ENCODE results near the gene PPP6C. TPM values are rescaled to one million over a fixed set of nuclear protein-coding genes. Genes with fewer than 3 reads are reported as not detected.

The PPP6C gene
- total and polyA plus RNA-seq, 2 donors (not counting 1 experiment from before 2014, with no cell fraction given): 12.1 to 38.6 TPM

GRCh38 chr9:125177888-125178287 is 11.7 kb downstream of the PPP6C start:
- ChIA-PET POLR2A (no interaction called here), CTCF (no interaction called here)
- peaks cover 53% of the 10 kb centered on the region for H3K4me1 Mint-ChIP-seq
- H3K36me3 ChIP-seq (replicated peaks in 1 of 2; ENCODE audit: control extremely low read depth in 1 of 2, control insufficient read depth in 1 of 2, extremely low read depth in 1 of 2, insufficient read depth in 2 of 2, low read length in 1 of 2): peaks cover 2 to 10% of the 10 kb centered on the region in 2 experiments
- no peaks in the 10 kb centered on the region for H3K9me3 ChIP-seq (ENCODE audit: control extremely low read depth in 1 of 3, control insufficient read depth in 2 of 3, insufficient read depth in 1 of 3, low read length in 2 of 3)
- peaks cover 83% of the 10 kb centered on the region for H4K20me1 ChIP-seq (ENCODE audit: control insufficient read depth, insufficient read depth, low read length, poor library complexity, severe bottlenecking)
- H3K27me3 Mint-ChIP-seq: no peaks in the 10 kb centered on the region
- intact Hi-C loops (cut with micrococcal nuclease): no loop called here
- no peak overlapping the region for H3K27ac Mint-ChIP-seq
- no peak overlapping the region for H3K9ac ChIP-seq (ENCODE audit: low read length)
- H3K4me3 ChIP-seq (ENCODE audit: control extremely low read depth in 1 of 5, extremely low read depth in 1 of 5, insufficient read depth in 1 of 5, low read depth in 2 of 5, low read length in 4 of 5): no peak overlapping the region
- H3K4me2 ChIP-seq (replicated peaks; ENCODE audit: low read depth, low read length, poor library complexity, severe bottlenecking): no peak overlapping the region
- no peaks in the 10 kb centered on the region for H3K27me3 ChIP-seq (replicated peaks in 1 of 4; ENCODE audit: control extremely low read depth in 1 of 4, control insufficient read depth in 3 of 4, insufficient read depth in 4 of 4, low read length in 3 of 4)
- no peak overlapping the region for H3K27ac ChIP-seq (ENCODE audit: low read length in 2 of 2)
- H3K9me3 Mint-ChIP-seq (ENCODE audit: insufficient read depth): no peaks in the 10 kb centered on the region
- WGBS (ENCODE audit: insufficient coverage): no CpG with 5 or more reads among the region's 1 CpG
- no peak for TF ChIP-seq EZH2 (IDR thresholded peaks at IDR 0.05; ENCODE audit: borderline replicate concordance, insufficient read depth, low read depth, low read length, poor library complexity, severe bottlenecking)
- TF ChIP-seq CTCF (IDR thresholded peaks at IDR 0.05): no peak
- no peak for DNase-seq
- no peak for ATAC-seq (ENCODE audit: low read depth)
- no peak overlapping the region for H2AFZ ChIP-seq (ENCODE audit: insufficient read depth, low read depth, low read length, poor library complexity, severe bottlenecking)
- peaks cover 0 to 4% of the 10 kb centered on the region in 2 donors for H3K4me1 ChIP-seq (ENCODE audit: control insufficient read depth in 2 of 2, insufficient read depth in 2 of 2, low read length in 2 of 2)
- H3K79me2 ChIP-seq (ENCODE audit: control insufficient read depth, insufficient read depth, low read length): peaks cover 92% of the 10 kb centered on the region
- H3K4me3 Mint-ChIP-seq: no peak overlapping the region

GRCh38 chr9:125176636-125177035 is 13.0 kb downstream of the PPP6C start:
- peaks cover 52% of the 10 kb centered on the region for H3K4me1 Mint-ChIP-seq

More at GRCh38 chr9:125176636-125177035, 13.0 kb downstream of the PPP6C start:
- Histone ChIP-seq H3K4me3 (ENCODE audit: control extremely low read depth in 1 of 5, extremely low read depth in 1 of 5, insufficient read depth in 1 of 5, low read depth in 2 of 5, low read length in 4 of 5) (no peak overlapping the region), H3K27me3 (replicated peaks in 1 of 4; ENCODE audit: control extremely low read depth in 1 of 4, control insufficient read depth in 3 of 4, insufficient read depth in 4 of 4, low read length in 3 of 4) (no peaks in the 10 kb centered on the region), H3K27ac (ENCODE audit: low read length in 2 of 2) (no peak overlapping the region), H3K4me2 (replicated peaks; ENCODE audit: low read depth, low read length, poor library complexity, severe bottlenecking) (no peak overlapping the region), H2AFZ (ENCODE audit: insufficient read depth, low read depth, low read length, poor library complexity, severe bottlenecking) (no peak overlapping the region), H3K9me3 (ENCODE audit: control extremely low read depth in 1 of 3, control insufficient read depth in 2 of 3, insufficient read depth in 1 of 3, low read length in 2 of 3) (no peaks in the 10 kb centered on the region), H3K9ac (ENCODE audit: low read length) (no peak overlapping the region), H3K36me3 (replicated peaks in 1 of 2; ENCODE audit: control extremely low read depth in 1 of 2, control insufficient read depth in 1 of 2, extremely low read depth in 1 of 2, insufficient read depth in 2 of 2, low read length in 1 of 2) (peaks cover 0 to 8% of the 10 kb centered on the region in 2 experiments), H3K79me2 (ENCODE audit: control insufficient read depth, insufficient read depth, low read length) (peaks cover 90% of the 10 kb centered on the region), H3K4me1 (ENCODE audit: control insufficient read depth in 2 of 2, insufficient read depth in 2 of 2, low read length in 2 of 2) (peaks cover 7 to 13% of the 10 kb centered on the region in 2 donors), H4K20me1 (ENCODE audit: control insufficient read depth, insufficient read depth, low read length, poor library complexity, severe bottlenecking) (peaks cover 71% of the 10 kb centered on the region)
- TF ChIP-seq CTCF (IDR thresholded peaks at IDR 0.05) (no peak), EZH2 (IDR thresholded peaks at IDR 0.05; ENCODE audit: borderline replicate concordance, insufficient read depth, low read depth, low read length, poor library complexity, severe bottlenecking) (no peak)
- Mint-ChIP-seq H3K27ac (no peak overlapping the region), H3K9me3 (ENCODE audit: insufficient read depth) (no peaks in the 10 kb centered on the region), H3K27me3 (no peaks in the 10 kb centered on the region), H3K4me3 (no peak overlapping the region)
- ATAC-seq (ENCODE audit: low read depth) (no peak), DNase-seq (no peak)
- no CpG with 5 or more reads among the region's 3 CpGs for WGBS (ENCODE audit: insufficient coverage)
- CTCF ChIA-PET: no interaction called here
- POLR2A ChIA-PET: no interaction called here
- intact Hi-C loops (cut with micrococcal nuclease): no loop called here
